SU-DHL-6 (cell line): ENCODE data around the gene TRIM3.

Source experiments
- H2AFZ ChIP-seq: fragments of 200-600 bp; sonication (generic); 2 replicates; pipeline ENCODE4 v1.6.1; 2014; ENCODE audit warnings: low read depth, mild to moderate bottlenecking, moderate library complexity, mixed read lengths, antibody characterized with exemption, low read length; ENCODE audit not compliant: severe bottlenecking
- H3F3A ChIP-seq: fragments of 200-600 bp; shearing (Covaris generic); 2 replicates; pipeline ENCODE4 v1.6.0; 2016; ENCODE audit warnings: antibody characterized with exemption, mild to moderate bottlenecking; ENCODE audit not compliant: insufficient read depth
- H3K27ac ChIP-seq: fragments of 200-600 bp; sonication (generic); 2 replicates; pipeline ENCODE4 v1.5.1; 2016; ENCODE audit warnings: low read depth, mild to moderate bottlenecking, low read length, moderate library complexity, mixed read lengths
- H3K27me3 ChIP-seq: fragments of 200-600 bp; sonication (generic), shearing (Covaris generic); 2 replicates; pipeline ENCODE4 v1.6.0; 2014; ENCODE audit warnings: mild to moderate bottlenecking, low read length
- H3K36me3 ChIP-seq: fragments of 200-600 bp; sonication (generic); 2 replicates; pipeline ENCODE4 v1.6.1; 2014; ENCODE audit warnings: mild to moderate bottlenecking, low read length, mixed read lengths
- H3K4me2 ChIP-seq: fragments of 300-600, 200-600 bp; shearing (Covaris generic), sonication (generic); 2 replicates; pipeline ENCODE4 v1.6.0; 2014; ENCODE audit warnings: low read length, low read depth, mild to moderate bottlenecking; ENCODE audit not compliant: poor library complexity, severe bottlenecking
- H3K4me3 ChIP-seq: fragments of 200-600 bp; sonication (generic); 2 replicates; pipeline ENCODE4 v1.5.1; 2014; ENCODE audit warnings: antibody characterized with exemption, low read length, mild to moderate bottlenecking, mixed read lengths; ENCODE audit not compliant: insufficient read depth, poor library complexity, severe bottlenecking
- H3K79me2 ChIP-seq: fragments of 200-600 bp; sonication (generic); 2 replicates; pipeline ENCODE4 v1.6.1; 2014; ENCODE audit warnings: mild to moderate bottlenecking, low read length, moderate library complexity; ENCODE audit not compliant: insufficient read depth
- H3K9ac ChIP-seq: fragments of 200-600 bp; sonication (generic); 2 replicates; pipeline ENCODE4 v1.7.0; 2014; ENCODE audit warnings: mild to moderate bottlenecking, low read length
- H3K9me2 ChIP-seq: fragments of 200-600 bp; sonication (generic); replicated peaks from 2 replicates; pipeline ENCODE4 v1.6.1; 2014; ENCODE audit warnings: low read length; ENCODE audit not compliant: insufficient read depth
- H3K9me3 ChIP-seq: fragments of 200-600 bp; sonication (generic); 2 replicates; pipeline ENCODE4 v1.6.1; 2014; ENCODE audit warnings: low read length, mixed read lengths; ENCODE audit not compliant: insufficient read depth
- H4K20me1 ChIP-seq: fragments of 200-600 bp; sonication (generic); 2 replicates; pipeline ENCODE4 v1.6.1; 2014; ENCODE audit warnings: low read depth, mild to moderate bottlenecking, antibody characterized with exemption, low read length, moderate library complexity, mixed read lengths
- EZH2phosphoT487 ChIP-seq: fragments of 200-600 bp; sonication (generic), shearing (Covaris generic); conservative IDR thresholded peaks from 2 replicates; pipeline ENCODE4 v1.6.1; 2018; ENCODE audit warnings: mild to moderate bottlenecking, antibody characterized with exemption, low read length, moderate library complexity, mixed read lengths
- TF ChIP-seq, protein P1 (sequence below): fragments of 200-600 bp; sonication (generic); IDR thresholded peaks from one replicate; pipeline ENCODE4 v1.5.1; 2017; ENCODE audit warnings: antibody characterized with exemption, mild to moderate bottlenecking, low read length, moderate library complexity; ENCODE audit not compliant: insufficient read depth, poor library complexity, severe bottlenecking

Gene TRIM3

DNA sequence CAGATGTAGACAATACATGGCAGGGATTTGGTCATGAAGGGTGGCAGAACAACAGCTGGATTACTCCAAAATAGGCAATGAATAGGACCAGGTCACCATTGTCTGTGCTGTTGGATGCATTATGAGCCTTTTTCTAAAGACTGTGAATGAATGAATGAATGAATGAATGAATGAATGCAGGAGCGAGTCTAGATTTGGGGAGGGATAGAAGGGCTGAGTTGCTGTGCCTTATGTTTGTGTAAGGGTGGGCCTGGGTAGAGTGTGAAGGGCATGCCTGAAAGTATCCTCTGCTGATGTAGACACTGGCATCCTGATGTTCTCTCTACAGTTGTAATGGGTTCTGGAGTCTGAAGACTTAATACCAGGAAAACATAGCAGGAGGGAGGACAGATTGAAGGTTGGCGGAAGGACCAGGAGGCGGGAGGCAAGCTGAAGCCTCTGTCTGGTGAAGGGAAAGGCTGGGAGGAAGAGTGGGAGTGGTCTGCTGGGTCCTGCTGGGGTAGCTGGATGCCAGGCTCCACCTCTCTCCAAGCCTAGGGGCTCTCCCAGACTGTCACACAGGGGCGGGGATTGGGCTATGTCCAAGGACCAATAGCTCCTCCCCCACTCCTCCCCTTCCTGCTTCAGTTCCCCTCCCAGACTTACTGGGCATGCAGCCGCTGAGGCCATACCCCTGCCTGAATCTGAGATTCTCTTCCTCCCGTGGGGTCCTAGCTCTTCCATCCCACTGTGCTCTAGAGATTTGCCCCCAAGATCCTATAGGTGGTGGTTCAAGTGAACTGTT is 4.8 kb downstream of the TRIM3 start:
- H3K4me2 ChIP-seq, result no peak overlapping the region
- no peaks in the 10 kb centered on the region for H3K36me3 ChIP-seq
- H3F3A ChIP-seq, result no peaks in the 10 kb centered on the region
- no peaks in the 10 kb centered on the region for H3K27me3 ChIP-seq
- H3K9ac ChIP-seq, result no peak overlapping the region
- no peak overlapping the region for H3K27ac ChIP-seq
- no peaks in the 10 kb centered on the region for H3K9me3 ChIP-seq
- H3K9me2 ChIP-seq, result no peaks in the 10 kb centered on the region
- TF ChIP-seq EZH2phosphoT487, result no peak
- TF ChIP-seq, protein P1, sequence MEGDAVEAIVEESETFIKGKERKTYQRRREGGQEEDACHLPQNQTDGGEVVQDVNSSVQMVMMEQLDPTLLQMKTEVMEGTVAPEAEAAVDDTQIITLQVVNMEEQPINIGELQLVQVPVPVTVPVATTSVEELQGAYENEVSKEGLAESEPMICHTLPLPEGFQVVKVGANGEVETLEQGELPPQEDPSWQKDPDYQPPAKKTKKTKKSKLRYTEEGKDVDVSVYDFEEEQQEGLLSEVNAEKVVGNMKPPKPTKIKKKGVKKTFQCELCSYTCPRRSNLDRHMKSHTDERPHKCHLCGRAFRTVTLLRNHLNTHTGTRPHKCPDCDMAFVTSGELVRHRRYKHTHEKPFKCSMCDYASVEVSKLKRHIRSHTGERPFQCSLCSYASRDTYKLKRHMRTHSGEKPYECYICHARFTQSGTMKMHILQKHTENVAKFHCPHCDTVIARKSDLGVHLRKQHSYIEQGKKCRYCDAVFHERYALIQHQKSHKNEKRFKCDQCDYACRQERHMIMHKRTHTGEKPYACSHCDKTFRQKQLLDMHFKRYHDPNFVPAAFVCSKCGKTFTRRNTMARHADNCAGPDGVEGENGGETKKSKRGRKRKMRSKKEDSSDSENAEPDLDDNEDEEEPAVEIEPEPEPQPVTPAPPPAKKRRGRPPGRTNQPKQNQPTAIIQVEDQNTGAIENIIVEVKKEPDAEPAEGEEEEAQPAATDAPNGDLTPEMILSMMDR, result no peak
- H2AFZ ChIP-seq, result no peak overlapping the region
- H3K4me3 ChIP-seq, result no peak overlapping the region
- H4K20me1 ChIP-seq, result no peaks in the 10 kb centered on the region
- no peaks in the 10 kb centered on the region for H3K79me2 ChIP-seq

DNA sequence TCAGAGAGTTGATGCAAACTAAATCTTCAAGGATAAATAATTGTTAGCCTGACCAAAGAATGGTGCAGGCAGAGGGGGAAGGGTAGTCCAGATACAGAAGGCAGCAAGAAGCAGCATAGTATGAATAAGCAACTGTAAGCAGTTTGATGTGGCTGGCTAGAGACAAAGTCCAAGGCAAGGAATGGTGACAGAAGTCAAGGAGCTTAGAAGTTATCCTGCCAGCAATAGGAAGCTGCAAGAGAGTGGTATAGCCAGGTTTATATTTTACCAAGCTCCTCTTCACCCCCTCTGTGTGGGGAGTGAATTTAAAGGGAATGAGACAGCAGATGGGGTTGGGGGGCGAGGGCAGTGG is 14.7 kb downstream of the TRIM3 start:
- TF ChIP-seq, protein P1, result no peak
- TF ChIP-seq EZH2phosphoT487, result no peak
- no peak overlapping the region for H3K9ac ChIP-seq
- no peaks in the 10 kb centered on the region for H3K36me3 ChIP-seq

DNA sequence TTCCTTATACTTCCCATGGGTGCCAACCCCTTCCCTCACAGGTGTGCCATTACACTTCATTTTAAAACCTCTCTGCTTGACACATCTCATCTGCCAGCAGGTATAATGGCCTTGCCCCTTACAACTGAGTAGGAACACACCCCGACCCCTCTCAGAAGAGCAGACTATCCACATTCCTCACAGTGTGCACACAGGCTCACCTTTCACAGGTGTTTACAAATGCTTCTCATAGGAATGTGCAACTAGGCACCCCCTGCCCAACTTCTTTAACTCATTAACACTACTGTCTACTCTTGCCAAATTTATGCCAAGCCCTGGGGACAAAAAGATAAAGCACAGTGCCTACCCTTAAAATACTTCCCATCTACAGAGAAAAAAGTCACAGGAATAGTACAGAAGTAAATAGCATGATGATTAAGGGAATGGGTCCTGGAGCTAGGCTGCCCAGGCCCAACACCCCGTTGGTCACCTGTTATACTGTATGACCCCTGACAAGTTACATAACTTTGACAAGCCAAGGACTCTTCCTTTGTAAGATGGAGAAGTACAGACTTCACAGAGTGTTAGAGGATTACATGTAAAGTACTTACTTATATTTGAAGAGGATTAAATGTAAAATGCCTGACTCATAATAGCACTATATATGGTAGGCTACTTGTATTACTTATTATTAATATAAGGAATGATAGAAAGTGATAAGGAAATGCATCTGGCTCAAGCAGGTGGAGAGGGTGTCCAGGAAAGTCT is 15.2 kb downstream of the TRIM3 start:
- TF ChIP-seq, protein P1, result no peak
- no peak for TF ChIP-seq EZH2phosphoT487
- Histone ChIP-seq H2AFZ (no peak overlapping the region), H3K9me2 (no peaks in the 10 kb centered on the region), H4K20me1 (no peaks in the 10 kb centered on the region), H3K36me3 (no peaks in the 10 kb centered on the region), H3K4me3 (no peak overlapping the region), H3K4me2 (no peak overlapping the region), H3K79me2 (no peaks in the 10 kb centered on the region), H3F3A (no peaks in the 10 kb centered on the region), H3K27ac (no peak overlapping the region), H3K9me3 (no peaks in the 10 kb centered on the region), H3K9ac (no peak overlapping the region), H3K27me3 (no peaks in the 10 kb centered on the region)

More for the DNA sequence above, 14.7 kb downstream of the TRIM3 start:
- Histone ChIP-seq H3K27ac (no peak overlapping the region), H3F3A (no peaks in the 10 kb centered on the region), H3K27me3 (no peaks in the 10 kb centered on the region), H3K4me3 (no peak overlapping the region), H3K9me3 (no peaks in the 10 kb centered on the region), H2AFZ (no peak overlapping the region), H3K4me2 (no peak overlapping the region), H4K20me1 (no peaks in the 10 kb centered on the region), H3K79me2 (no peaks in the 10 kb centered on the region), H3K9me2 (no peaks in the 10 kb centered on the region)
